ENCODE results near the gene ADGRV1. TPM values are rescaled to one million over a fixed set of nuclear protein-coding genes. Genes with fewer than 3 reads are reported as not detected.

The ADGRV1 gene
- polyA plus RNA-seq, 1 of the 3 experiments (the other 2 are of a cell fraction), result 0.23 TPM

DNA sequence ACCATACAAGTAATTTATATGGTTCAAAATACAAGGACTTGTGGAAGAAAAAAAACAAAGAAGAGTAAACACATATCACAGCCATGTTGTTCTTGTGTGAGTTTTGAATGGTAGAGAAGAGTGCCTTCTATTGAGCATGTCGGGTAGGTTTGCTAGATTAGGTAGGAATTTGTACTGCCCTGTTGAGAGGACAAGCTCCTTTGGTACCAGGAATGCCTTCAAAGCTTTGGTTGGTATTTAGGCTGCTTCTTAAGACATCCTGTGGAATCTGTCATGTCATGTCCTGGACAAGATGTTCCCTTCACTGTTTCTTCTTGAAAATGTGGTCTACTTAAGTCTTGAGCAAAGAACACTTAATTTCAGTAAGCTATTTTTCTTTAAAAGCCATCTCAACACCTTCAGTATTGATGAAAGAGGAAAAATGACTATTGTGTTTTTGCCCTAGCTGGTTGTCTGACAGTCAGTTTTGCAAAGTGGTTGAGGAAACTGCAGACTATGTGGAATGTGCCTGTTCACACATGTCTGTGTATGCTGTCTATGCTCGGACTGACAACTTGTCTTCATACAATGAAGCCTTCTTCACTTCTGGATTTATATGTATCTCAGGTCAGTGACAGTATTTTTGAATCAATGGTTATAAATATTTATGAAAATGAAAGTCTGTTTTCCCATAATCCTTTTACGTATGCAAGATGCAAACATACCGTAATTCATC is 296.9 kb downstream of the ADGRV1 start:
- ChIA-PET CTCF (interaction anchor here (0.6 to 2.7 kb wide), 3 partner anchors 10 to 529 kb away, joined by 3 to 12 read pairs (median 3); no protein-coding TSS in a partner anchor), POLR2A (no interaction called here)
- WGBS (ENCODE audit: low lambda C conversion rate), result 67% methylated on average over 4 of the region's 4 CpGs
- Histone ChIP-seq H3K4me2 (no peak overlapping the region), H3K79me2 (ENCODE audit: insufficient read depth) (no peaks in the 10 kb centered on the region), H4K20me1 (ENCODE audit: insufficient read depth) (no peaks in the 10 kb centered on the region), H3K27me3 (ENCODE audit: insufficient read depth) (no peaks in the 10 kb centered on the region), H3K9ac (no peak overlapping the region), H3K9me2 (no peaks in the 10 kb centered on the region; the same call in 1 of the 2 replicates), H3K27ac (ENCODE audit: low read depth in 2 of 2, low read length in 1 of 2) (no peak overlapping the region), H2AFZ (ENCODE audit: low read depth) (no peak overlapping the region), H3F3A (replicated peaks; ENCODE audit: insufficient read depth) (no peaks in the 10 kb centered on the region), H3K4me1 (ENCODE audit: control insufficient read depth in 1 of 2, insufficient read depth in 2 of 2, low read depth in 1 of 2, low read length in 1 of 2) (peaks cover 0 to 2% of the 10 kb centered on the region in 2 experiments; a peak in 2 of 4 replicates), H3K36me3 (replicated peaks in 1 of 2; ENCODE audit: control insufficient read depth in 1 of 2, insufficient read depth in 2 of 2, low read length in 1 of 2) (no peaks in the 10 kb centered on the region), H3K9me3 (no peaks in the 10 kb centered on the region), H3K4me3 (ENCODE audit: low read depth in 2 of 2, low read length in 1 of 2) (no peak overlapping the region)
- no peak for DNase-seq
- TF ChIP-seq ELF1 (IDR thresholded peaks at IDR 0.05) (no peak), NFIC (IDR thresholded peaks at IDR 0.05; ENCODE audit: borderline replicate concordance) (no peak), GATA2 (CRISPR knock-in tag; IDR thresholded peaks at IDR 0.05) (no peak)

DNA sequence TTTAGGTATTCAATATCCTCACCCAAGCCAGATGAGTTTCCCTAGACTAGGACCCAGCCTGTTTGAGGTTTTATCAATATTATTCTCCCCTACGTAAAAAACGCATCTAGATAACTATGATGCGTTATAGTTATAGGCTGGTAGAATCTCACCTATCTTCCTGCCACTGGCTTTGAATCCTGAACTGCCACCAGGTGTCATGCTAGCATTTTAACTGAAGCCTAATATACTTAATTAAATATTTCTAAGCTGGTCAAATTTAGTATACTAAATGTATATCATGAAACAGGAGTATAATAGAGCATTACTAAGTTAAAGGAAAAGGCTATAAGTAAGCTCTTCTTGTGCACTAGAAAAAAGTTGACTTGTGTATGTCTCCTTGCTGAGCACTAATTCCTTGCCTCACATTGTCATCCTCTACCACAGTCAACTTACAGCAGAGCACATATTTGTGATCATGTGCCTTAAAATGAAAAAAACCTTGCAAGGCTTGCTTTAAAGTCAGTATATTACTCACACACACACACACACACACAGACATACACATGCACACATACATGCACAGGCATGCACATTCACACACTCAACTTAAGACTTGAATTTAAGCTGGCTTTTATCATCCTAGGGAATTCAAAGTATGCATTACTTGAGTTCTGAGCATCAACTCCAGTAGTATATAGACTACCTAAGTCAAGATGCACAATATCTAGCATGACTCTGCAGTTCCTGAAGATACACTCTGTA is 303.4 kb downstream of the ADGRV1 start:
- no peak overlapping the region for H3K9ac ChIP-seq
- no peak overlapping the region for H3K4me3 ChIP-seq (ENCODE audit: low read depth in 2 of 2, low read length in 1 of 2)
- H2AFZ ChIP-seq (ENCODE audit: low read depth), result no peak overlapping the region
- H3K4me2 ChIP-seq, result no peak overlapping the region
- no peak for DNase-seq
- peaks cover 0 to 3% of the 10 kb centered on the region in 2 experiments; a peak in 1 of 4 replicates for H3K4me1 ChIP-seq (ENCODE audit: control insufficient read depth in 1 of 2, insufficient read depth in 2 of 2, low read depth in 1 of 2, low read length in 1 of 2)
- H3K27ac ChIP-seq (ENCODE audit: low read depth in 2 of 2, low read length in 1 of 2), result no peak overlapping the region
- ChIA-PET CTCF (interaction anchor here (0.6 to 8.1 kb wide), 6 partner anchors 56 to 558 kb away, joined by 3 to 118 read pairs (median 6); no protein-coding TSS in a partner anchor), POLR2A (no interaction called here)
- no peaks in the 10 kb centered on the region for H3K36me3 ChIP-seq (replicated peaks in 1 of 2; ENCODE audit: control insufficient read depth in 1 of 2, insufficient read depth in 2 of 2, low read length in 1 of 2)
- H4K20me1 ChIP-seq (ENCODE audit: insufficient read depth), result no peaks in the 10 kb centered on the region
- H3K9me2 ChIP-seq, result no peaks in the 10 kb centered on the region; the same call in 1 of the 2 replicates
- no peaks in the 10 kb centered on the region for H3K9me3 ChIP-seq
- H3K79me2 ChIP-seq (ENCODE audit: insufficient read depth), result no peaks in the 10 kb centered on the region
- 95% methylated on average over 3 of the region's 3 CpGs for WGBS (ENCODE audit: low lambda C conversion rate)
- TF ChIP-seq RFX5 (IDR thresholded peaks at IDR 0.05; ENCODE audit: low read length) (no peak), GATA2 (CRISPR knock-in tag; IDR thresholded peaks at IDR 0.05) (no peak), RAD21 (IDR thresholded peaks at IDR 0.05; ENCODE audit: low read length) (peak; percentile 13; the same call in 1 of the 2 replicates), TAF1 (IDR thresholded peaks at IDR 0.05; ENCODE audit: borderline replicate concordance, low read depth, low read length) (no peak)
- TF ChIP-seq, protein P1, sequence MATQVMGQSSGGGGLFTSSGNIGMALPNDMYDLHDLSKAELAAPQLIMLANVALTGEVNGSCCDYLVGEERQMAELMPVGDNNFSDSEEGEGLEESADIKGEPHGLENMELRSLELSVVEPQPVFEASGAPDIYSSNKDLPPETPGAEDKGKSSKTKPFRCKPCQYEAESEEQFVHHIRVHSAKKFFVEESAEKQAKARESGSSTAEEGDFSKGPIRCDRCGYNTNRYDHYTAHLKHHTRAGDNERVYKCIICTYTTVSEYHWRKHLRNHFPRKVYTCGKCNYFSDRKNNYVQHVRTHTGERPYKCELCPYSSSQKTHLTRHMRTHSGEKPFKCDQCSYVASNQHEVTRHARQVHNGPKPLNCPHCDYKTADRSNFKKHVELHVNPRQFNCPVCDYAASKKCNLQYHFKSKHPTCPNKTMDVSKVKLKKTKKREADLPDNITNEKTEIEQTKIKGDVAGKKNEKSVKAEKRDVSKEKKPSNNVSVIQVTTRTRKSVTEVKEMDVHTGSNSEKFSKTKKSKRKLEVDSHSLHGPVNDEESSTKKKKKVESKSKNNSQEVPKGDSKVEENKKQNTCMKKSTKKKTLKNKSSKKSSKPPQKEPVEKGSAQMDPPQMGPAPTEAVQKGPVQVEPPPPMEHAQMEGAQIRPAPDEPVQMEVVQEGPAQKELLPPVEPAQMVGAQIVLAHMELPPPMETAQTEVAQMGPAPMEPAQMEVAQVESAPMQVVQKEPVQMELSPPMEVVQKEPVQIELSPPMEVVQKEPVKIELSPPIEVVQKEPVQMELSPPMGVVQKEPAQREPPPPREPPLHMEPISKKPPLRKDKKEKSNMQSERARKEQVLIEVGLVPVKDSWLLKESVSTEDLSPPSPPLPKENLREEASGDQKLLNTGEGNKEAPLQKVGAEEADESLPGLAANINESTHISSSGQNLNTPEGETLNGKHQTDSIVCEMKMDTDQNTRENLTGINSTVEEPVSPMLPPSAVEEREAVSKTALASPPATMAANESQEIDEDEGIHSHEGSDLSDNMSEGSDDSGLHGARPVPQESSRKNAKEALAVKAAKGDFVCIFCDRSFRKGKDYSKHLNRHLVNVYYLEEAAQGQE (IDR thresholded peaks at IDR 0.05; ENCODE audit: low read depth, low read length), result no peak
- TF ChIP-seq, protein P2, sequence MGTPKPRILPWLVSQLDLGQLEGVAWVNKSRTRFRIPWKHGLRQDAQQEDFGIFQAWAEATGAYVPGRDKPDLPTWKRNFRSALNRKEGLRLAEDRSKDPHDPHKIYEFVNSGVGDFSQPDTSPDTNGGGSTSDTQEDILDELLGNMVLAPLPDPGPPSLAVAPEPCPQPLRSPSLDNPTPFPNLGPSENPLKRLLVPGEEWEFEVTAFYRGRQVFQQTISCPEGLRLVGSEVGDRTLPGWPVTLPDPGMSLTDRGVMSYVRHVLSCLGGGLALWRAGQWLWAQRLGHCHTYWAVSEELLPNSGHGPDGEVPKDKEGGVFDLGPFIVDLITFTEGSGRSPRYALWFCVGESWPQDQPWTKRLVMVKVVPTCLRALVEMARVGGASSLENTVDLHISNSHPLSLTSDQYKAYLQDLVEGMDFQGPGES (IDR thresholded peaks at IDR 0.05; ENCODE audit: low read depth, low read length), result no peak
- TF ChIP-seq, protein P3, sequence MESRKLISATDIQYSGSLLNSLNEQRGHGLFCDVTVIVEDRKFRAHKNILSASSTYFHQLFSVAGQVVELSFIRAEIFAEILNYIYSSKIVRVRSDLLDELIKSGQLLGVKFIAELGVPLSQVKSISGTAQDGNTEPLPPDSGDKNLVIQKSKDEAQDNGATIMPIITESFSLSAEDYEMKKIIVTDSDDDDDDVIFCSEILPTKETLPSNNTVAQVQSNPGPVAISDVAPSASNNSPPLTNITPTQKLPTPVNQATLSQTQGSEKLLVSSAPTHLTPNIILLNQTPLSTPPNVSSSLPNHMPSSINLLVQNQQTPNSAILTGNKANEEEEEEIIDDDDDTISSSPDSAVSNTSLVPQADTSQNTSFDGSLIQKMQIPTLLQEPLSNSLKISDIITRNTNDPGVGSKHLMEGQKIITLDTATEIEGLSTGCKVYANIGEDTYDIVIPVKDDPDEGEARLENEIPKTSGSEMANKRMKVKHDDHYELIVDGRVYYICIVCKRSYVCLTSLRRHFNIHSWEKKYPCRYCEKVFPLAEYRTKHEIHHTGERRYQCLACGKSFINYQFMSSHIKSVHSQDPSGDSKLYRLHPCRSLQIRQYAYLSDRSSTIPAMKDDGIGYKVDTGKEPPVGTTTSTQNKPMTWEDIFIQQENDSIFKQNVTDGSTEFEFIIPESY (IDR thresholded peaks at IDR 0.05; ENCODE audit: borderline replicate concordance, low read depth), result no peak
- TF ChIP-seq, protein P4, sequence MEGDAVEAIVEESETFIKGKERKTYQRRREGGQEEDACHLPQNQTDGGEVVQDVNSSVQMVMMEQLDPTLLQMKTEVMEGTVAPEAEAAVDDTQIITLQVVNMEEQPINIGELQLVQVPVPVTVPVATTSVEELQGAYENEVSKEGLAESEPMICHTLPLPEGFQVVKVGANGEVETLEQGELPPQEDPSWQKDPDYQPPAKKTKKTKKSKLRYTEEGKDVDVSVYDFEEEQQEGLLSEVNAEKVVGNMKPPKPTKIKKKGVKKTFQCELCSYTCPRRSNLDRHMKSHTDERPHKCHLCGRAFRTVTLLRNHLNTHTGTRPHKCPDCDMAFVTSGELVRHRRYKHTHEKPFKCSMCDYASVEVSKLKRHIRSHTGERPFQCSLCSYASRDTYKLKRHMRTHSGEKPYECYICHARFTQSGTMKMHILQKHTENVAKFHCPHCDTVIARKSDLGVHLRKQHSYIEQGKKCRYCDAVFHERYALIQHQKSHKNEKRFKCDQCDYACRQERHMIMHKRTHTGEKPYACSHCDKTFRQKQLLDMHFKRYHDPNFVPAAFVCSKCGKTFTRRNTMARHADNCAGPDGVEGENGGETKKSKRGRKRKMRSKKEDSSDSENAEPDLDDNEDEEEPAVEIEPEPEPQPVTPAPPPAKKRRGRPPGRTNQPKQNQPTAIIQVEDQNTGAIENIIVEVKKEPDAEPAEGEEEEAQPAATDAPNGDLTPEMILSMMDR (IDR thresholded peaks at IDR 0.05), result peak; percentile 7; the same call in 1 of the 2 replicates
- H3F3A ChIP-seq (replicated peaks; ENCODE audit: insufficient read depth), result no peaks in the 10 kb centered on the region
- H3K27me3 ChIP-seq (ENCODE audit: insufficient read depth), result no peaks in the 10 kb centered on the region

Data from SK-N-SH (cell line).